Measurements from ENCODE around the gene HACD3. TPM values are rescaled to one million over a fixed set of nuclear protein-coding genes. Genes with fewer than 3 reads are reported as not detected.

HACD3 gene
- total and polyA plus RNA-seq, 9 of the 15 experiments (the other 6 are each of a cell fraction or from before 2014, with no cell fraction given) = 48.1 to 117 (median 72.8) TPM

DNA sequence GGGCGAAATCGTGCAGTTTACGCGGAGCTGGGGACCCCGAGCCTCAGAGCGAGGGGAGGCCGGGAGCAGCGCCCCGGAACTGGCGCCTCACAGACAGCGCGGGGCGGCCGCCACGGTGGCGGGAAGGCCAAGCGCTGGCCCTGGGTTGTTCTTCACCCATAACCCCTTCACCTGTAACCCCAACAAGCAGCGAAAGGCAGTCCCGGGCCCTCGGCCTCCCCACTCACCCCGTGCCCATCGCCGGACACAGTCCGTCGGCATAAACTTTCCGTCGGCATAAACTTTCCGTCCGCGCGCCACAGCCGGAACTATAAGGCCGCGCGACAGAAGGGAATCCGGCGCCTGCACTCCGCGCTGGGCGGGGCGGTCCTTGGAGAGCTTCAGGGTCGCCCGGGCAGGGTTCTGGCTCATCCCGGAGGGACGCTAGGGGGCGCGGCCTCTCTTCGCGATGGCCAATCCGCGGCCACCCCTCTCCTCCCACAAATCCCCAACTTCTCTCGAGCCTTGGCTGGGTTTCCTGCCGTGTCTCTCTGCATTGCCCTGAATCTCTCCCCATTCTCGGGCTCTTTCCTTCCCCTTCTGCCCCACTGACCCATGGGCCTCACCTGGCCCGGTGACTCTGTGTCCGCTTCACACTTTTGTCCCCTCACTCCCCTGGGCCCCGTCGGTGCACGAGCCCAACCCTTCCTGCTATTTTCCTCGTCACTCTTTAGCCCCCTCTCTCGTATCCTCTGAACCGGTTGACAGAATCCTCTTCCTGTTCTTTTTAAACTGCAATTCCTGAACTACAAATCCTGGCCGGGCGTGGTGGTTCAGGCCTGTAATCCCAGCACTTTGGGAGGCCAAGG, 80.8 kb downstream of the HACD3 start, which contains the start of gene INTS14 (continued):
- TF ChIP-seq DDX20 (tag; IDR thresholded peaks at IDR 0.05; ENCODE audit: low read depth) (no peak), ILK (tag; IDR thresholded peaks at IDR 0.05; ENCODE audit: borderline replicate concordance, low read depth) (no peak), ZNF165 (CRISPR knock-in tag; IDR thresholded peaks at IDR 0.05; ENCODE audit: borderline replicate concordance) (no peak), CREB3L1 (IDR thresholded peaks at IDR 0.05; ENCODE audit: borderline replicate concordance, low read depth) (peak; percentile 77; the same call in 1 of the 2 replicates), SFPQ (IDR thresholded peaks at IDR 0.05; ENCODE audit: low read depth, low read length) (no peak), CBFA2T3 (IDR thresholded peaks at IDR 0.05) (peak; percentile 22; the same call in 1 of the 2 replicates), MYC (IDR thresholded peaks at IDR 0.05; ENCODE audit: low read depth, low read length) (peak; percentile 90), MYC (CRISPR knock-in tag; IDR thresholded peaks at IDR 0.05; ENCODE audit: borderline replicate concordance, low read depth) (peak; percentile 87), ZNF778 (CRISPR knock-in tag; IDR thresholded peaks at IDR 0.05) (no peak)
- TF ChIP-seq, protein P1, sequence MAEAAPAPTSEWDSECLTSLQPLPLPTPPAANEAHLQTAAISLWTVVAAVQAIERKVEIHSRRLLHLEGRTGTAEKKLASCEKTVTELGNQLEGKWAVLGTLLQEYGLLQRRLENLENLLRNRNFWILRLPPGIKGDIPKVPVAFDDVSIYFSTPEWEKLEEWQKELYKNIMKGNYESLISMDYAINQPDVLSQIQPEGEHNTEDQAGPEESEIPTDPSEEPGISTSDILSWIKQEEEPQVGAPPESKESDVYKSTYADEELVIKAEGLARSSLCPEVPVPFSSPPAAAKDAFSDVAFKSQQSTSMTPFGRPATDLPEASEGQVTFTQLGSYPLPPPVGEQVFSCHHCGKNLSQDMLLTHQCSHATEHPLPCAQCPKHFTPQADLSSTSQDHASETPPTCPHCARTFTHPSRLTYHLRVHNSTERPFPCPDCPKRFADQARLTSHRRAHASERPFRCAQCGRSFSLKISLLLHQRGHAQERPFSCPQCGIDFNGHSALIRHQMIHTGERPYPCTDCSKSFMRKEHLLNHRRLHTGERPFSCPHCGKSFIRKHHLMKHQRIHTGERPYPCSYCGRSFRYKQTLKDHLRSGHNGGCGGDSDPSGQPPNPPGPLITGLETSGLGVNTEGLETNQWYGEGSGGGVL (CRISPR knock-in tag; IDR thresholded peaks at IDR 0.05) = no peak

All from K562 (cell line).